Measurements from ENCODE around the gene F2RL3.

The F2RL3 gene

GRCh38 chr19:16889883-16890460 is 1.2 kb downstream of the F2RL3 start:
- H3K4me3 ChIP-seq (ENCODE audit: low read length): no peak overlapping the region
- DNase-seq (ENCODE audit: low read depth): no peak
- no peak for TF ChIP-seq CTCF (conservative IDR thresholded peaks at IDR 0.05; ENCODE audit: low read length)

- no peak overlapping the region for H3K4me3 ChIP-seq (ENCODE audit: low read length)
- no peak for TF ChIP-seq CTCF (conservative IDR thresholded peaks at IDR 0.05; ENCODE audit: low read length)
- DNase-seq (ENCODE audit: low read depth): no peak
Measured at GRCh38 chr19:16890461-16891184, 1.8 kb downstream of the F2RL3 start.

- H3K4me3 ChIP-seq (ENCODE audit: low read length): no peak overlapping the region
- DNase-seq (ENCODE audit: low read depth): no peak
- TF ChIP-seq CTCF (conservative IDR thresholded peaks at IDR 0.05; ENCODE audit: low read length): no peak
Measured at GRCh38 chr19:16891696-16892382, 3.0 kb downstream of the F2RL3 start.

- no peak overlapping the region for H3K4me3 ChIP-seq (ENCODE audit: low read length)
- TF ChIP-seq CTCF (conservative IDR thresholded peaks at IDR 0.05; ENCODE audit: low read length): no peak
- no peak for DNase-seq (ENCODE audit: low read depth)
Measured at GRCh38 chr19:16892436-16892835, 3.6 kb downstream of the F2RL3 start.

- H3K4me3 ChIP-seq (ENCODE audit: low read length): no peak overlapping the region
- no peak for DNase-seq (ENCODE audit: low read depth)
- no peak for TF ChIP-seq CTCF (conservative IDR thresholded peaks at IDR 0.05; ENCODE audit: low read length)
Measured at GRCh38 chr19:16892868-16893685, 4.3 kb downstream of the F2RL3 start.

- TF ChIP-seq CTCF (conservative IDR thresholded peaks at IDR 0.05; ENCODE audit: low read length): no peak
- DNase-seq (ENCODE audit: low read depth): no peak
- no peak overlapping the region for H3K4me3 ChIP-seq (ENCODE audit: low read length)
Measured at GRCh38 chr19:16893686-16893989, 4.8 kb downstream of the F2RL3 start.
